ENCODE measurements around the gene SVOP. TPM values are rescaled to one million over a fixed set of nuclear protein-coding genes. Genes with fewer than 3 reads are reported as not detected.

Gene SVOP
- total and polyA plus RNA-seq, 3 donors from 2014 or later, result 0.31 to 0.37 (median 0.31) TPM

DNA sequence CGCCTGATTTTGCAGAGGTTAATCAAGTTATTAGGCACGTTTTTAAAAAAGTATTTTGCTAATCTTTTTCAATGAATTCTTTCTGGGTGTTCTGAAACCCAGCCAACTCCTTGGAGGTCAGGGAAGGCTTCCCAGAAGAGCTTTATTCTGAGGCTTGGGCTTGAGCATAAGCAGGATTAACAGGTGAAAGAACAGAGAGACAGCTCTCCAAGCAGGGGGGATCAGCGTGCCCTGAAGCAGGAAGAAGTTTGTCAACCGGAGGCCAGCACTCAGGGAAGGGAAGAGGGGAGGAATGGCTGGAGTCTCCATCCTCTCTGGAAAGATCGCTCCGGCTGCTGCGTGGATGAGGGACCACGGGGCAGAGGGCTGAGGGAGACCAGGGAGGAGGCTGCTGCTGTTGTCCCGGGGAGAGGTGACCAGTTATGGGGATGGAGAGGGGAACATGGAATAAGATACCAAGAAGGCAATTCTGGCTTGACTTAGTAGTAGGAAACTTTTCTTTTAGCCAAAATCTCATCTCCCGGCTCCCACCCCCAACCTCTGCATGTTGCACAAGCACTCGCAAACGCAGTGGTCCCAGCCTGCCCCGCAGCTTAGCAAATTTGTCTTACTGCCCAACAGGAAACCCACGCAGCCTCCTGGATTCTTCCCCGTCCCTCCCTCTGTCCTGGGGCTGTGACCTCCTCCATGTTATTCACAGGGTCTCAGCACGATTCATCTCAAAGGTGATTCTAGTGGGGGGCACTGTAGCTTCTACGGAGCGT, 162.4 kb downstream of the SVOP start:
- Histone ChIP-seq H3K36me3 (ENCODE audit: low read depth, missing control alignments) (no peaks in the 10 kb centered on the region), H3K27me3 (no peaks in the 10 kb centered on the region), H3K9me3 (no peaks in the 10 kb centered on the region), H3K4me3 (peak overlapping the region; percentile 60 to 74), H3K4me1 (peaks cover 35% of the 10 kb centered on the region), H3K27ac (peak overlapping the region; percentile 50 to 81)
- intact Hi-C loops (cut with DNase I; ENCODE audit: low total_unique reads), result loop anchor here (10.0 kb wide), 1 partner anchor 194 kb away; no protein-coding TSS in a partner anchor
- WGBS, 2 donors, result 3 to 8% methylated on average over 18 of the region's 18 CpGs
- TF ChIP-seq POLR2A (IDR thresholded peaks at IDR 0.05), result no peak
- DNase-seq, result no peak

Small RNAs within 50 kb of the gene (small RNA-seq; reads per million reads assigned to genes)
- gene AC190387.1 (0 reads per million in 2 donors), gene RNA5SP372 (0 to 0.09 reads per million in 2 donors), gene RNU6-361P (0 reads per million in 2 donors)

Other genes with a start within 250 kb of the SVOP start
- 10 to 100 TPM; 29.1 to 31.5 TPM for gene SSH1, start 163.5 kb downstream of the SVOP start, total RNA-seq
- 18.9 TPM for gene SSH1, start 163.5 kb downstream of the SVOP start, polyA plus RNA-seq (ENCODE audit: insufficient read depth, low read depth, low replicate concordance)
- under 1 TPM; 0.79 to 0.81 TPM for gene DAO, start 141.0 kb downstream of the SVOP start, total RNA-seq
- 0.46 TPM for gene DAO, start 141.0 kb downstream of the SVOP start, polyA plus RNA-seq (ENCODE audit: insufficient read depth, low read depth, low replicate concordance)
- gene USP30, start 31.5 kb upstream of the SVOP start, total RNA-seq, result 10 to 100 TPM; 49.5 to 53.1 TPM
- gene USP30, start 31.5 kb upstream of the SVOP start, polyA plus RNA-seq (ENCODE audit: insufficient read depth, low read depth, low replicate concordance), result 36.3 TPM
- 10 to 100 TPM; 16.2 to 23.8 TPM for gene ALKBH2, start 72.4 kb upstream of the SVOP start, total RNA-seq
- gene ALKBH2, start 72.4 kb upstream of the SVOP start, polyA plus RNA-seq (ENCODE audit: insufficient read depth, low read depth, low replicate concordance), result 16.6 TPM
- gene UNG, start 76.5 kb upstream of the SVOP start, total RNA-seq, result 10 to 100 TPM; 80.2 to 81.5 TPM
- gene UNG, start 76.5 kb upstream of the SVOP start, polyA plus RNA-seq (ENCODE audit: insufficient read depth, low read depth, low replicate concordance), result 55.3 TPM
- 10 to 100 TPM; 61.6 to 96.8 TPM for gene ACACB, start 95.5 kb upstream of the SVOP start, total RNA-seq
- gene ACACB, start 95.5 kb upstream of the SVOP start, polyA plus RNA-seq (ENCODE audit: insufficient read depth, low read depth, low replicate concordance), result 25.5 TPM

Measured in testis (tissue), 3 donors.